ENCODE results near the gene BSPRY. TPM values are rescaled to one million over a fixed set of nuclear protein-coding genes. Genes with fewer than 3 reads are reported as not detected.

Gene BSPRY
- total and polyA plus RNA-seq, 2 of the 13 experiments (the other 11 are each of a cell fraction or from before 2014, with no cell fraction given), result 0.09 to 0.26 TPM

GRCh38 chr9:113302792-113303418, 46.4 kb upstream of the BSPRY start, which contains the start of gene RNF183 (continued):
- TF ChIP-seq, protein P1, sequence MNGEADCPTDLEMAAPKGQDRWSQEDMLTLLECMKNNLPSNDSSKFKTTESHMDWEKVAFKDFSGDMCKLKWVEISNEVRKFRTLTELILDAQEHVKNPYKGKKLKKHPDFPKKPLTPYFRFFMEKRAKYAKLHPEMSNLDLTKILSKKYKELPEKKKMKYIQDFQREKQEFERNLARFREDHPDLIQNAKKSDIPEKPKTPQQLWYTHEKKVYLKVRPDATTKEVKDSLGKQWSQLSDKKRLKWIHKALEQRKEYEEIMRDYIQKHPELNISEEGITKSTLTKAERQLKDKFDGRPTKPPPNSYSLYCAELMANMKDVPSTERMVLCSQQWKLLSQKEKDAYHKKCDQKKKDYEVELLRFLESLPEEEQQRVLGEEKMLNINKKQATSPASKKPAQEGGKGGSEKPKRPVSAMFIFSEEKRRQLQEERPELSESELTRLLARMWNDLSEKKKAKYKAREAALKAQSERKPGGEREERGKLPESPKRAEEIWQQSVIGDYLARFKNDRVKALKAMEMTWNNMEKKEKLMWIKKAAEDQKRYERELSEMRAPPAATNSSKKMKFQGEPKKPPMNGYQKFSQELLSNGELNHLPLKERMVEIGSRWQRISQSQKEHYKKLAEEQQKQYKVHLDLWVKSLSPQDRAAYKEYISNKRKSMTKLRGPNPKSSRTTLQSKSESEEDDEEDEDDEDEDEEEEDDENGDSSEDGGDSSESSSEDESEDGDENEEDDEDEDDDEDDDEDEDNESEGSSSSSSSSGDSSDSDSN (CRISPR knock-in tag; IDR thresholded peaks at IDR 0.05), result 0 out of 2 replicates have a peak, but pooled peaks have one; percentile 30
- TF ChIP-seq TEAD3 (CRISPR knock-in tag; optimal IDR thresholded peaks at IDR 0.05; ENCODE audit: borderline replicate concordance), result peak; percentile 14
- TF ChIP-seq NCOA1 (CRISPR knock-in tag; IDR thresholded peaks at IDR 0.05), result no peak
- peak; percentile 54; the same call in 1 of the 2 replicates for TF ChIP-seq ETV5 (CRISPR knock-in tag; IDR thresholded peaks at IDR 0.05; ENCODE audit: borderline replicate concordance)
- TF ChIP-seq TMF1 (CRISPR knock-in tag; IDR thresholded peaks at IDR 0.05; ENCODE audit: low read depth), result no peak
- no peak for TF ChIP-seq KAT2B (IDR thresholded peaks at IDR 0.05; ENCODE audit: borderline replicate concordance, low read depth, low read length)
- TF ChIP-seq TBX2 (CRISPR knock-in tag; IDR thresholded peaks at IDR 0.05; ENCODE audit: borderline replicate concordance), result peak; percentile 35; the same call in 1 of the 2 replicates
- TF ChIP-seq, protein P2, sequence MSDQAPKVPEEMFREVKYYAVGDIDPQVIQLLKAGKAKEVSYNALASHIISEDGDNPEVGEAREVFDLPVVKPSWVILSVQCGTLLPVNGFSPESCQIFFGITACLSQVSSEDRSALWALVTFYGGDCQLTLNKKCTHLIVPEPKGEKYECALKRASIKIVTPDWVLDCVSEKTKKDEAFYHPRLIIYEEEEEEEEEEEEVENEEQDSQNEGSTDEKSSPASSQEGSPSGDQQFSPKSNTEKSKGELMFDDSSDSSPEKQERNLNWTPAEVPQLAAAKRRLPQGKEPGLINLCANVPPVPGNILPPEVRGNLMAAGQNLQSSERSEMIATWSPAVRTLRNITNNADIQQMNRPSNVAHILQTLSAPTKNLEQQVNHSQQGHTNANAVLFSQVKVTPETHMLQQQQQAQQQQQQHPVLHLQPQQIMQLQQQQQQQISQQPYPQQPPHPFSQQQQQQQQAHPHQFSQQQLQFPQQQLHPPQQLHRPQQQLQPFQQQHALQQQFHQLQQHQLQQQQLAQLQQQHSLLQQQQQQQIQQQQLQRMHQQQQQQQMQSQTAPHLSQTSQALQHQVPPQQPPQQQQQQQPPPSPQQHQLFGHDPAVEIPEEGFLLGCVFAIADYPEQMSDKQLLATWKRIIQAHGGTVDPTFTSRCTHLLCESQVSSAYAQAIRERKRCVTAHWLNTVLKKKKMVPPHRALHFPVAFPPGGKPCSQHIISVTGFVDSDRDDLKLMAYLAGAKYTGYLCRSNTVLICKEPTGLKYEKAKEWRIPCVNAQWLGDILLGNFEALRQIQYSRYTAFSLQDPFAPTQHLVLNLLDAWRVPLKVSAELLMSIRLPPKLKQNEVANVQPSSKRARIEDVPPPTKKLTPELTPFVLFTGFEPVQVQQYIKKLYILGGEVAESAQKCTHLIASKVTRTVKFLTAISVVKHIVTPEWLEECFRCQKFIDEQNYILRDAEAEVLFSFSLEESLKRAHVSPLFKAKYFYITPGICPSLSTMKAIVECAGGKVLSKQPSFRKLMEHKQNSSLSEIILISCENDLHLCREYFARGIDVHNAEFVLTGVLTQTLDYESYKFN (CRISPR knock-in tag; conservative IDR thresholded peaks at IDR 0.05), result peak; percentile 78
- peak; percentile 30; the same call in 1 of the 2 replicates for TF ChIP-seq MEF2D (CRISPR knock-in tag; IDR thresholded peaks at IDR 0.05)
- TF ChIP-seq, protein P3, sequence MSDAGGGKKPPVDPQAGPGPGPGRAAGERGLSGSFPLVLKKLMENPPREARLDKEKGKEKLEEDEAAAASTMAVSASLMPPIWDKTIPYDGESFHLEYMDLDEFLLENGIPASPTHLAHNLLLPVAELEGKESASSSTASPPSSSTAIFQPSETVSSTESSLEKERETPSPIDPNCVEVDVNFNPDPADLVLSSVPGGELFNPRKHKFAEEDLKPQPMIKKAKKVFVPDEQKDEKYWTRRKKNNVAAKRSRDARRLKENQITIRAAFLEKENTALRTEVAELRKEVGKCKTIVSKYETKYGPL (CRISPR knock-in tag; IDR thresholded peaks at IDR 0.05), result no peak
- 0 out of 2 replicates have a peak, but pooled peaks have one; percentile 51 for TF ChIP-seq ZNF451 (CRISPR knock-in tag; IDR thresholded peaks at IDR 0.05)
- TF ChIP-seq, protein P4, sequence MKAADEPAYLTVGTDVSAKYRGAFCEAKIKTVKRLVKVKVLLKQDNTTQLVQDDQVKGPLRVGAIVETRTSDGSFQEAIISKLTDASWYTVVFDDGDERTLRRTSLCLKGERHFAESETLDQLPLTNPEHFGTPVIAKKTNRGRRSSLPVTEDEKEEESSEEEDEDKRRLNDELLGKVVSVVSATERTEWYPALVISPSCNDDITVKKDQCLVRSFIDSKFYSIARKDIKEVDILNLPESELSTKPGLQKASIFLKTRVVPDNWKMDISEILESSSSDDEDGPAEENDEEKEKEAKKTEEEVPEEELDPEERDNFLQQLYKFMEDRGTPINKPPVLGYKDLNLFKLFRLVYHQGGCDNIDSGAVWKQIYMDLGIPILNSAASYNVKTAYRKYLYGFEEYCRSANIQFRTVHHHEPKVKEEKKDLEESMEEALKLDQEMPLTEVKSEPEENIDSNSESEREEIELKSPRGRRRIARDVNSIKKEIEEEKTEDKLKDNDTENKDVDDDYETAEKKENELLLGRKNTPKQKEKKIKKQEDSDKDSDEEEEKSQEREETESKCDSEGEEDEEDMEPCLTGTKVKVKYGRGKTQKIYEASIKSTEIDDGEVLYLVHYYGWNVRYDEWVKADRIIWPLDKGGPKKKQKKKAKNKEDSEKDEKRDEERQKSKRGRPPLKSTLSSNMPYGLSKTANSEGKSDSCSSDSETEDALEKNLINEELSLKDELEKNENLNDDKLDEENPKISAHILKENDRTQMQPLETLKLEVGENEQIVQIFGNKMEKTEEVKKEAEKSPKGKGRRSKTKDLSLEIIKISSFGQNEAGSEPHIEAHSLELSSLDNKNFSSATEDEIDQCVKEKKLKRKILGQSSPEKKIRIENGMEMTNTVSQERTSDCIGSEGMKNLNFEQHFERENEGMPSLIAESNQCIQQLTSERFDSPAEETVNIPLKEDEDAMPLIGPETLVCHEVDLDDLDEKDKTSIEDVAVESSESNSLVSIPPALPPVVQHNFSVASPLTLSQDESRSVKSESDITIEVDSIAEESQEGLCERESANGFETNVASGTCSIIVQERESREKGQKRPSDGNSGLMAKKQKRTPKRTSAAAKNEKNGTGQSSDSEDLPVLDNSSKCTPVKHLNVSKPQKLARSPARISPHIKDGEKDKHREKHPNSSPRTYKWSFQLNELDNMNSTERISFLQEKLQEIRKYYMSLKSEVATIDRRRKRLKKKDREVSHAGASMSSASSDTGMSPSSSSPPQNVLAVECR (CRISPR knock-in tag; IDR thresholded peaks at IDR 0.05; ENCODE audit: borderline replicate concordance), result 0 out of 2 replicates have a peak, but pooled peaks have one; percentile 30
- TF ChIP-seq ZNF768 (CRISPR knock-in tag; IDR thresholded peaks at IDR 0.05), result peak; percentile 78; the same call in 1 of the 2 replicates
- peak; percentile 55 for TF ChIP-seq ZFY (CRISPR knock-in tag; IDR thresholded peaks at IDR 0.05)
- 0 out of 2 replicates have a peak, but pooled peaks have one; percentile 34 for TF ChIP-seq NKX3-1 (CRISPR knock-in tag; IDR thresholded peaks at IDR 0.05)
- 0 out of 2 replicates have a peak, but pooled peaks have one; percentile 46 for TF ChIP-seq JUND (CRISPR knock-in tag; IDR thresholded peaks at IDR 0.05)
- TF ChIP-seq TCF7L2 (IDR thresholded peaks at IDR 0.05; ENCODE audit: low read depth, low read length), result no peak
- 0 out of 2 replicates have a peak, but pooled peaks have one; percentile 20 for TF ChIP-seq ZMYM4 (CRISPR knock-in tag; IDR thresholded peaks at IDR 0.05)
- TF ChIP-seq ZNF225 (CRISPR knock-in tag; IDR thresholded peaks at IDR 0.05), result no peak
